Stromal cell of bone marrow (primary cell): ENCODE measurements around the gene SUN3.
A peak's percentile ranks its signal among the peaks of the same experiment; 100 is the strongest.
"Not testable (repeated sequence)": the region's sequence is repeated elsewhere in the genome, so short reads cannot be mapped to it uniquely, and the experiment has no call there.

ENCODE experiments used
- DNase-seq: peaks from one replicate; pipeline ENCODE4 v3.0.0-alpha.2; 2012; ENCODE audit warnings: low read depth

The SUN3 gene

GRCh38 chr7:47943676-47944474 is 85.0 kb downstream of the SUN3 start:
- no peak for DNase-seq

GRCh38 chr7:47942651-47943050 is 86.3 kb downstream of the SUN3 start:
- DNase-seq = not testable (repeated sequence)

GRCh38 chr7:47942132-47942531 is 86.8 kb downstream of the SUN3 start:
- no peak for DNase-seq

- peak; percentile 43 for DNase-seq
These were observed 87.6 kb downstream of the SUN3 start for GRCh38 chr7:47941136-47941844.

GRCh38 chr7:47940088-47941013 is 88.6 kb downstream of the SUN3 start:
- DNase-seq = no peak

- DNase-seq = no peak
These were observed 89.4 kb downstream of the SUN3 start for GRCh38 chr7:47939425-47940036.

- no peak for DNase-seq
These were observed 90.2 kb downstream of the SUN3 start for GRCh38 chr7:47938574-47939165.

- no peak for DNase-seq
These were observed 91.0 kb downstream of the SUN3 start for GRCh38 chr7:47937711-47938573.
